Left ventricle myocardium inferior (tissue), 1 donor: ENCODE results near the gene MSI2. TPM values are rescaled to one million over a fixed set of nuclear protein-coding genes. Genes with fewer than 3 reads are reported as not detected.

ENCODE experiments used
- DNase-seq: peaks from one replicate; pipeline ENCODE4 v3.0.0-alpha.2; 2020
- H3K27ac ChIP-seq: fragments of 200-600 bp; replicated peaks from 2 replicates; pipeline ENCODE4 v1.8.0; 2021
- H3K27me3 ChIP-seq: fragments of 200-600 bp; 2 replicates; pipeline ENCODE4 v1.8.0; 2021; ENCODE audit warnings: low read depth
- H3K36me3 ChIP-seq: fragments of 200-600 bp; 2 replicates; pipeline ENCODE4 v1.8.0; 2021
- H3K4me1 ChIP-seq: fragments of 200-600 bp; 2 replicates; pipeline ENCODE4 v1.8.0; 2021
- H3K4me3 ChIP-seq: fragments of 200-600 bp; 2 replicates; pipeline ENCODE4 v1.8.0; 2021; ENCODE audit warnings: mild to moderate bottlenecking, moderate library complexity
- H3K9me3 ChIP-seq: fragments of 200-600 bp; replicated peaks from 2 replicates; pipeline ENCODE4 v1.8.0; 2021
- CTCF ChIP-seq: fragments of 200-600 bp; IDR thresholded peaks from 2 replicates; pipeline ENCODE4 v1.8.0; 2021; ENCODE audit warnings: antibody characterized with exemption, mild to moderate bottlenecking, borderline replicate concordance
- intact Hi-C: fragments of 100-400 bp; cut with micrococcal nuclease; formaldehyde crosslinking; loops from one replicate; pipeline ENCODE4 v1.11.0; 2022
- total RNA-seq: library from RNA; stranded (reverse); fragmentation: NEBNext Ultra II Directional; extraction: Animal tissue kit (Norgen Biotek cat#: 25700); gene quantifications from one replicate; pipeline ENCODE4 v1.2.1, GENCODE V29; 2021
- donor health status: DM: no; HTN: yes; CAD: no; lungs with severe emphysema.

MSI2 gene
- total RNA-seq, 1 donor from 2014 or later: 118 TPM

GRCh38 chr17:57679356-57679755 is 423.0 kb downstream of the MSI2 start:
- no peaks in the 10 kb centered on the region for H3K9me3 ChIP-seq
- H3K4me3 ChIP-seq: no peak overlapping the region
- H3K4me1 ChIP-seq: no peaks in the 10 kb centered on the region
- intact Hi-C loops: no loop called here
- DNase-seq: no peak
- H3K27me3 ChIP-seq: no peaks in the 10 kb centered on the region
- no peak for TF ChIP-seq CTCF
- no peaks in the 10 kb centered on the region for H3K36me3 ChIP-seq
- no peak overlapping the region for H3K27ac ChIP-seq

GRCh38 chr17:57679906-57680695 is 423.8 kb downstream of the MSI2 start:
- Histone ChIP-seq H3K9me3 (no peaks in the 10 kb centered on the region), H3K4me3 (no peak overlapping the region), H3K27me3 (no peaks in the 10 kb centered on the region), H3K4me1 (no peaks in the 10 kb centered on the region), H3K27ac (no peak overlapping the region), H3K36me3 (no peaks in the 10 kb centered on the region)
- DNase-seq: no peak
- intact Hi-C loops: no loop called here
- TF ChIP-seq CTCF: no peak

GRCh38 chr17:57682701-57683100 is 426.4 kb downstream of the MSI2 start:
- no peak for DNase-seq
- intact Hi-C loops: no loop called here
- no peak overlapping the region for H3K27ac ChIP-seq

GRCh38 chr17:57684711-57685498 is 428.6 kb downstream of the MSI2 start:
- no peak for TF ChIP-seq CTCF
- no peak overlapping the region for H3K27ac ChIP-seq
- no peak overlapping the region for H3K4me3 ChIP-seq
- no peaks in the 10 kb centered on the region for H3K9me3 ChIP-seq
- intact Hi-C loops: no loop called here
- H3K4me1 ChIP-seq: no peaks in the 10 kb centered on the region
- no peaks in the 10 kb centered on the region for H3K36me3 ChIP-seq
- DNase-seq: no peak
- no peaks in the 10 kb centered on the region for H3K27me3 ChIP-seq

More at GRCh38 chr17:57682701-57683100, 426.4 kb downstream of the MSI2 start:
- Histone ChIP-seq H3K4me1 (no peaks in the 10 kb centered on the region), H3K27me3 (no peaks in the 10 kb centered on the region), H3K4me3 (no peak overlapping the region), H3K9me3 (no peaks in the 10 kb centered on the region), H3K36me3 (no peaks in the 10 kb centered on the region)
- no peak for TF ChIP-seq CTCF

GRCh38 chr17:57685499-57686132 is 429.3 kb downstream of the MSI2 start:
- TF ChIP-seq CTCF: no peak
- Histone ChIP-seq H3K27ac (no peak overlapping the region), H3K9me3 (no peaks in the 10 kb centered on the region), H3K4me3 (no peak overlapping the region), H3K36me3 (no peaks in the 10 kb centered on the region), H3K4me1 (no peaks in the 10 kb centered on the region), H3K27me3 (no peaks in the 10 kb centered on the region)
- no peak for DNase-seq
- intact Hi-C loops: no loop called here
